Measurements from ENCODE around the gene RASSF5. TPM values are rescaled to one million over a fixed set of nuclear protein-coding genes. Genes with fewer than 3 reads are reported as not detected.

The RASSF5 gene
- total and polyA plus RNA-seq, 10 of the 15 experiments (the other 5 are each of a cell fraction or from before 2014, with no cell fraction given) = 14.0 to 89.6 (median 68.9) TPM

- peaks cover 81% of the 10 kb centered on the region for H3K79me2 ChIP-seq (ENCODE audit: control insufficient read depth, insufficient read depth, low read length)
- intact Hi-C loops (cut with micrococcal nuclease; ENCODE audit: unreplicated experiment) = loop anchor here (5.0 kb wide), 2 partner anchors 87 to 123 kb away; partner anchors contain the start of genes IKBKE and MAPKAPK2
- no peaks in the 10 kb centered on the region for H3K9me3 ChIP-seq (replicated peaks; ENCODE audit: control insufficient read depth, insufficient read depth, low read length)
- H3K4me1 ChIP-seq (ENCODE audit: control insufficient read depth, insufficient read depth, low read length) = peaks cover 59% of the 10 kb centered on the region
- H3K36me3 ChIP-seq (ENCODE audit: control insufficient read depth in 2 of 2, insufficient read depth in 2 of 2, low read length in 1 of 2) = peaks cover 0 to 22% of the 10 kb centered on the region in 2 experiments; a peak in 2 of 4 replicates
- DNase-seq (ENCODE audit: low read depth, low spot score) (no peak), FAIRE-seq (no peak), ATAC-seq (no peak)
- peak overlapping the region; percentile 86 for H3K4me2 ChIP-seq (ENCODE audit: control insufficient read depth, insufficient read depth)
- ChIA-PET CTCF (interaction anchor here (0.7 to 18.4 kb wide), 11 partner anchors 10 to 105 kb away, joined by 3 to 330 read pairs (median 4); no protein-coding TSS in a partner anchor), SMC1A (ENCODE audit: uncharacterized antibody, unreplicated experiment) (interaction anchor here (0.7 to 21.1 kb wide), 9 partner anchors 8 to 91 kb away, joined by 3 to 476 read pairs (median 4); no protein-coding TSS in a partner anchor), POLR2A (interaction anchor here (1.1 to 9.0 kb wide), 6 partner anchors 10 to 56 kb away, joined by 3 to 117 read pairs (median 8); no protein-coding TSS in a partner anchor), RAD21 (ENCODE audit: unreplicated experiment) (interaction anchor here (0.6 to 9.0 kb wide), 9 partner anchors 14 to 88 kb away, joined by 3 to 95 read pairs (median 5); partner anchors contain the start of genes DYRK3, IKBKE and RASSF5)
- 0 out of 2 replicates have a peak, but pooled peaks have one; percentile 3 for TF ChIP-seq WRNIP1 (IDR thresholded peaks at IDR 0.05; ENCODE audit: borderline replicate concordance, low read depth, low read length)
- no peak for TF ChIP-seq ZNF274 (IDR thresholded peaks at IDR 0.05; ENCODE audit: insufficient read depth, insufficient read length)
- TF ChIP-seq PRDM15 (CRISPR knock-in tag; IDR thresholded peaks at IDR 0.05) = no peak
- TF ChIP-seq HDGF (IDR thresholded peaks at IDR 0.05) = peak; percentile 37; the same call in 1 of the 2 replicates
- peak overlapping the region; percentile 98 for H3K9ac ChIP-seq (ENCODE audit: control insufficient read depth, insufficient read depth, low read length)
- H3K4me3 ChIP-seq = peak overlapping the region; percentile 95
- BruUV-seq (replicated peaks) = no TSS peak
- peak overlapping the region; percentile 98 for H3K27ac ChIP-seq (ENCODE audit: control insufficient read depth, insufficient read depth)
- 1% methylated on average over 6 of the region's 6 CpGs for WGBS (ENCODE audit: insufficient coverage, insufficient replicate concordance, low lambda C conversion rate, missing lambda C conversion rate)
- 0 out of 2 replicates have a peak, but pooled peaks cover 5% of the 10 kb centered on the region for H4K20me1 ChIP-seq (ENCODE audit: control insufficient read depth, insufficient read depth)
- H2AFZ ChIP-seq (ENCODE audit: control insufficient read depth, low read depth, low read length) = no peak overlapping the region
- H3K27me3 ChIP-seq (replicated peaks in 1 of 2; ENCODE audit: control insufficient read depth in 2 of 2, insufficient read depth in 2 of 2, low read length in 1 of 2) = no peaks in the 10 kb centered on the region
- in situ Hi-C loops (cut with MboI) = no loop called here
Observed at GRCh38 chr1:206558794-206559671, 51.7 kb downstream of the RASSF5 start.
